ENCODE measurements around the gene TTN. TPM values are rescaled to one million over a fixed set of nuclear protein-coding genes. Genes with fewer than 3 reads are reported as not detected.

The TTN gene
- total and polyA plus RNA-seq, 2 of the 8 experiments (the other 6 are each of a cell fraction or from before 2014, with no cell fraction given): 0.30 to 9.7 TPM

- TF ChIP-seq, protein P1, sequence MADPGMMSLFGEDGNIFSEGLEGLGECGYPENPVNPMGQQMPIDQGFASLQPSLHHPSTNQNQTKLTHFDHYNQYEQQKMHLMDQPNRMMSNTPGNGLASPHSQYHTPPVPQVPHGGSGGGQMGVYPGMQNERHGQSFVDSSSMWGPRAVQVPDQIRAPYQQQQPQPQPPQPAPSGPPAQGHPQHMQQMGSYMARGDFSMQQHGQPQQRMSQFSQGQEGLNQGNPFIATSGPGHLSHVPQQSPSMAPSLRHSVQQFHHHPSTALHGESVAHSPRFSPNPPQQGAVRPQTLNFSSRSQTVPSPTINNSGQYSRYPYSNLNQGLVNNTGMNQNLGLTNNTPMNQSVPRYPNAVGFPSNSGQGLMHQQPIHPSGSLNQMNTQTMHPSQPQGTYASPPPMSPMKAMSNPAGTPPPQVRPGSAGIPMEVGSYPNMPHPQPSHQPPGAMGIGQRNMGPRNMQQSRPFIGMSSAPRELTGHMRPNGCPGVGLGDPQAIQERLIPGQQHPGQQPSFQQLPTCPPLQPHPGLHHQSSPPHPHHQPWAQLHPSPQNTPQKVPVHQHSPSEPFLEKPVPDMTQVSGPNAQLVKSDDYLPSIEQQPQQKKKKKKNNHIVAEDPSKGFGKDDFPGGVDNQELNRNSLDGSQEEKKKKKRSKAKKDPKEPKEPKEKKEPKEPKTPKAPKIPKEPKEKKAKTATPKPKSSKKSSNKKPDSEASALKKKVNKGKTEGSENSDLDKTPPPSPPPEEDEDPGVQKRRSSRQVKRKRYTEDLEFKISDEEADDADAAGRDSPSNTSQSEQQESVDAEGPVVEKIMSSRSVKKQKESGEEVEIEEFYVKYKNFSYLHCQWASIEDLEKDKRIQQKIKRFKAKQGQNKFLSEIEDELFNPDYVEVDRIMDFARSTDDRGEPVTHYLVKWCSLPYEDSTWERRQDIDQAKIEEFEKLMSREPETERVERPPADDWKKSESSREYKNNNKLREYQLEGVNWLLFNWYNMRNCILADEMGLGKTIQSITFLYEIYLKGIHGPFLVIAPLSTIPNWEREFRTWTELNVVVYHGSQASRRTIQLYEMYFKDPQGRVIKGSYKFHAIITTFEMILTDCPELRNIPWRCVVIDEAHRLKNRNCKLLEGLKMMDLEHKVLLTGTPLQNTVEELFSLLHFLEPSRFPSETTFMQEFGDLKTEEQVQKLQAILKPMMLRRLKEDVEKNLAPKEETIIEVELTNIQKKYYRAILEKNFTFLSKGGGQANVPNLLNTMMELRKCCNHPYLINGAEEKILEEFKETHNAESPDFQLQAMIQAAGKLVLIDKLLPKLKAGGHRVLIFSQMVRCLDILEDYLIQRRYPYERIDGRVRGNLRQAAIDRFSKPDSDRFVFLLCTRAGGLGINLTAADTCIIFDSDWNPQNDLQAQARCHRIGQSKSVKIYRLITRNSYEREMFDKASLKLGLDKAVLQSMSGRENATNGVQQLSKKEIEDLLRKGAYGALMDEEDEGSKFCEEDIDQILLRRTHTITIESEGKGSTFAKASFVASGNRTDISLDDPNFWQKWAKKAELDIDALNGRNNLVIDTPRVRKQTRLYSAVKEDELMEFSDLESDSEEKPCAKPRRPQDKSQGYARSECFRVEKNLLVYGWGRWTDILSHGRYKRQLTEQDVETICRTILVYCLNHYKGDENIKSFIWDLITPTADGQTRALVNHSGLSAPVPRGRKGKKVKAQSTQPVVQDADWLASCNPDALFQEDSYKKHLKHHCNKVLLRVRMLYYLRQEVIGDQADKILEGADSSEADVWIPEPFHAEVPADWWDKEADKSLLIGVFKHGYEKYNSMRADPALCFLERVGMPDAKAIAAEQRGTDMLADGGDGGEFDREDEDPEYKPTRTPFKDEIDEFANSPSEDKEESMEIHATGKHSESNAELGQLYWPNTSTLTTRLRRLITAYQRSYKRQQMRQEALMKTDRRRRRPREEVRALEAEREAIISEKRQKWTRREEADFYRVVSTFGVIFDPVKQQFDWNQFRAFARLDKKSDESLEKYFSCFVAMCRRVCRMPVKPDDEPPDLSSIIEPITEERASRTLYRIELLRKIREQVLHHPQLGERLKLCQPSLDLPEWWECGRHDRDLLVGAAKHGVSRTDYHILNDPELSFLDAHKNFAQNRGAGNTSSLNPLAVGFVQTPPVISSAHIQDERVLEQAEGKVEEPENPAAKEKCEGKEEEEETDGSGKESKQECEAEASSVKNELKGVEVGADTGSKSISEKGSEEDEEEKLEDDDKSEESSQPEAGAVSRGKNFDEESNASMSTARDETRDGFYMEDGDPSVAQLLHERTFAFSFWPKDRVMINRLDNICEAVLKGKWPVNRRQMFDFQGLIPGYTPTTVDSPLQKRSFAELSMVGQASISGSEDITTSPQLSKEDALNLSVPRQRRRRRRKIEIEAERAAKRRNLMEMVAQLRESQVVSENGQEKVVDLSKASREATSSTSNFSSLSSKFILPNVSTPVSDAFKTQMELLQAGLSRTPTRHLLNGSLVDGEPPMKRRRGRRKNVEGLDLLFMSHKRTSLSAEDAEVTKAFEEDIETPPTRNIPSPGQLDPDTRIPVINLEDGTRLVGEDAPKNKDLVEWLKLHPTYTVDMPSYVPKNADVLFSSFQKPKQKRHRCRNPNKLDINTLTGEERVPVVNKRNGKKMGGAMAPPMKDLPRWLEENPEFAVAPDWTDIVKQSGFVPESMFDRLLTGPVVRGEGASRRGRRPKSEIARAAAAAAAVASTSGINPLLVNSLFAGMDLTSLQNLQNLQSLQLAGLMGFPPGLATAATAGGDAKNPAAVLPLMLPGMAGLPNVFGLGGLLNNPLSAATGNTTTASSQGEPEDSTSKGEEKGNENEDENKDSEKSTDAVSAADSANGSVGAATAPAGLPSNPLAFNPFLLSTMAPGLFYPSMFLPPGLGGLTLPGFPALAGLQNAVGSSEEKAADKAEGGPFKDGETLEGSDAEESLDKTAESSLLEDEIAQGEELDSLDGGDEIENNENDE (IDR thresholded peaks at IDR 0.05; ENCODE audit: insufficient replicate concordance, low read length): no peak
- TF ChIP-seq GTF2F1 (IDR thresholded peaks at IDR 0.05; ENCODE audit: borderline replicate concordance, low read depth, low read length): no peak
These were observed 77.2 kb downstream of the TTN start (continued) for GRCh38 chr2:178730049-178730448.

All from H1 (cell line).